Muscle of leg (tissue), 11 donors: Measurements from ENCODE around the gene MARK2. TPM values are rescaled to one million over a fixed set of nuclear protein-coding genes. Genes with fewer than 3 reads are reported as not detected.

Source experiments
- DNase-seq: peaks from one replicate; pipeline ENCODE4 v3.0.0; 2013
- H3K27ac ChIP-seq: one replicate; pipeline ENCODE4 v1.5.1; 2013; ENCODE audit warnings: mild to moderate bottlenecking, low read length, control low read depth
- H3K27me3 ChIP-seq: one replicate; pipeline ENCODE4 v1.6.1; 2013; ENCODE audit warnings: low read length; ENCODE audit not compliant: control insufficient read depth, insufficient read depth
- H3K36me3 ChIP-seq: one replicate; pipeline ENCODE4 v1.6.1; 2013; ENCODE audit warnings: low read length; ENCODE audit not compliant: control insufficient read depth, insufficient read depth
- H3K4me1 ChIP-seq: one replicate; pipeline ENCODE4 v1.6.1; 2013; ENCODE audit warnings: low read length; ENCODE audit not compliant: control insufficient read depth, insufficient read depth
- H3K4me3 ChIP-seq: one replicate; pipeline ENCODE4 v1.5.1; 2013; ENCODE audit warnings: low read length, control low read depth
- H3K9me3 ChIP-seq: replicated peaks from 2 replicates; pipeline ENCODE4 v1.6.1; 2013; ENCODE audit warnings: low read depth, low read length; ENCODE audit not compliant: control insufficient read depth
- WGBS: methylation state at CpG from one replicate; pipeline ENCODE4 v1.1.5; 2013; ENCODE audit warnings: missing lambda C conversion rate; ENCODE audit not compliant: insufficient coverage; 5-methylcytosine and 5-hydroxymethylcytosine counted together
- polyA plus RNA-seq, 8 donors: library from polyadenylated mRNA; unstranded; fragments of 120-200 nt; gene quantifications; one replicate each; pipeline versions ENCODE4 v1.2.1 to v1.2.3, GENCODE V29; 2013; ENCODE audit warnings: inconsistent platforms in 1 of 8, low replicate concordance in 1 of 8; ENCODE audit not compliant: insufficient read length in 8 of 8, insufficient read depth in 1 of 8
- total RNA-seq: library from RNA; stranded (reverse); fragments of 120-200 nt; gene quantifications from one replicate; pipeline ENCODE4 v1.2.4, GENCODE V29; 2013

MARK2 gene
- total and polyA plus RNA-seq, 9 donors = 7.4 to 22.7 (median 18.1) TPM

- under 1% methylated on average over 40 of the region's 40 CpGs for WGBS
- H3K9me3 ChIP-seq = no peaks in the 10 kb centered on the region
- H3K27ac ChIP-seq = peak overlapping the region; percentile 29
- H3K4me3 ChIP-seq = peak overlapping the region; percentile 94
- no peaks in the 10 kb centered on the region for H3K27me3 ChIP-seq
- DNase-seq = peak; percentile 48
- peaks cover 36% of the 10 kb centered on the region for H3K4me1 ChIP-seq
- peaks cover 22% of the 10 kb centered on the region for H3K36me3 ChIP-seq
These were observed 822 bp downstream of the MARK2 start for GRCh38 chr11:63839508-63840355.

GRCh38 chr11:63840356-63841060 lies 1.6 kb downstream of the MARK2 start:
- Histone ChIP-seq H3K27me3 (no peaks in the 10 kb centered on the region), H3K36me3 (peaks cover 24% of the 10 kb centered on the region), H3K27ac (no peak overlapping the region), H3K4me1 (peaks cover 36% of the 10 kb centered on the region), H3K9me3 (no peaks in the 10 kb centered on the region), H3K4me3 (peak overlapping the region; percentile 94)
- DNase-seq = no peak
- WGBS = 10% methylated on average over 13 of the region's 13 CpGs

GRCh38 chr11:63841554-63841953 lies 2.6 kb downstream of the MARK2 start:
- no peaks in the 10 kb centered on the region for H3K9me3 ChIP-seq
- 50% methylated on average over 2 of the region's 3 CpGs for WGBS
- no peak overlapping the region for H3K4me3 ChIP-seq
- peaks cover 36% of the 10 kb centered on the region for H3K4me1 ChIP-seq
- peaks cover 29% of the 10 kb centered on the region for H3K36me3 ChIP-seq
- H3K27ac ChIP-seq = peak overlapping the region; percentile 7
- DNase-seq = no peak
- H3K27me3 ChIP-seq = no peaks in the 10 kb centered on the region

- peak; percentile 63 for DNase-seq
- Histone ChIP-seq H3K9me3 (no peaks in the 10 kb centered on the region), H3K27me3 (no peaks in the 10 kb centered on the region), H3K4me1 (peaks cover 28% of the 10 kb centered on the region), H3K4me3 (no peak overlapping the region), H3K36me3 (peaks cover 32% of the 10 kb centered on the region), H3K27ac (no peak overlapping the region)
- no CpG with 5 or more reads among the region's 1 CpG for WGBS
These were observed 4.1 kb downstream of the MARK2 start for GRCh38 chr11:63843041-63843440.

GRCh38 chr11:63844836-63845235 lies 5.9 kb downstream of the MARK2 start:
- Histone ChIP-seq H3K4me1 (peaks cover 22% of the 10 kb centered on the region), H3K27ac (no peak overlapping the region), H3K4me3 (no peak overlapping the region), H3K36me3 (peaks cover 36% of the 10 kb centered on the region), H3K27me3 (no peaks in the 10 kb centered on the region), H3K9me3 (no peaks in the 10 kb centered on the region)
- no CpG with 5 or more reads among the region's 4 CpGs for WGBS
- DNase-seq = no peak

- peaks cover 36% of the 10 kb centered on the region for H3K36me3 ChIP-seq
- no peaks in the 10 kb centered on the region for H3K9me3 ChIP-seq
- H3K4me3 ChIP-seq = no peak overlapping the region
- no peak for DNase-seq
- peaks cover 17% of the 10 kb centered on the region for H3K4me1 ChIP-seq
- H3K27ac ChIP-seq = no peak overlapping the region
- WGBS = 85% methylated on average over 1 of the region's 2 CpGs
- H3K27me3 ChIP-seq = no peaks in the 10 kb centered on the region
These were observed 6.4 kb downstream of the MARK2 start for GRCh38 chr11:63845303-63845702.

- WGBS = 100% methylated on average over 5 of the region's 7 CpGs
- DNase-seq = no peak
- Histone ChIP-seq H3K27ac (no peak overlapping the region), H3K36me3 (peaks cover 36% of the 10 kb centered on the region), H3K4me1 (peaks cover 11% of the 10 kb centered on the region), H3K27me3 (no peaks in the 10 kb centered on the region), H3K9me3 (no peaks in the 10 kb centered on the region), H3K4me3 (no peak overlapping the region)
These were observed 7.0 kb downstream of the MARK2 start for GRCh38 chr11:63845911-63846310.

- no peaks in the 10 kb centered on the region for H3K9me3 ChIP-seq
- no peak for DNase-seq
- H3K27ac ChIP-seq = no peak overlapping the region
- no peaks in the 10 kb centered on the region for H3K27me3 ChIP-seq
- no peak overlapping the region for H3K4me3 ChIP-seq
- peaks cover 4% of the 10 kb centered on the region for H3K4me1 ChIP-seq
- WGBS = 100% methylated on average over 2 of the region's 6 CpGs
- peaks cover 32% of the 10 kb centered on the region for H3K36me3 ChIP-seq
These were observed 8.0 kb downstream of the MARK2 start for GRCh38 chr11:63846897-63847296.

GRCh38 chr11:63847363-63847762 lies 8.5 kb downstream of the MARK2 start:
- WGBS = no CpG with 5 or more reads among the region's 3 CpGs
- DNase-seq = no peak
- no peaks in the 10 kb centered on the region for H3K9me3 ChIP-seq
- peaks cover 4% of the 10 kb centered on the region for H3K4me1 ChIP-seq
- H3K27ac ChIP-seq = no peak overlapping the region
- peaks cover 32% of the 10 kb centered on the region for H3K36me3 ChIP-seq
- no peak overlapping the region for H3K4me3 ChIP-seq
- no peaks in the 10 kb centered on the region for H3K27me3 ChIP-seq

GRCh38 chr11:63849691-63850090 lies 10.8 kb downstream of the MARK2 start:
- H3K27ac ChIP-seq = no peak overlapping the region
- peaks cover 15% of the 10 kb centered on the region for H3K36me3 ChIP-seq
- H3K27me3 ChIP-seq = no peaks in the 10 kb centered on the region
- DNase-seq = no peak
- no peak overlapping the region for H3K4me3 ChIP-seq
- H3K4me1 ChIP-seq = no peaks in the 10 kb centered on the region
- no CpG with 5 or more reads among the region's 2 CpGs for WGBS
- no peaks in the 10 kb centered on the region for H3K9me3 ChIP-seq
